NOMO-1 (cell line): ENCODE results near the gene C11orf71.

ENCODE experiments used
- DNase-seq, 2 experiments: peaks; one replicate each; lab custom pipeline; 2025; ENCODE audit not compliant: unreplicated experiment in 2 of 2; lab: John Stamatoyannopoulos, UW

Gene C11orf71, protein sequence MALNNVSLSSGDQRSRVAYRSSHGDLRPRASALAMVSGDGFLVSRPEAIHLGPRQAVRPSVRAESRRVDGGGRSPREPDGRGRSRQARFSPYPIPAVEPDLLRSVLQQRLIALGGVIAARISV

DNA sequence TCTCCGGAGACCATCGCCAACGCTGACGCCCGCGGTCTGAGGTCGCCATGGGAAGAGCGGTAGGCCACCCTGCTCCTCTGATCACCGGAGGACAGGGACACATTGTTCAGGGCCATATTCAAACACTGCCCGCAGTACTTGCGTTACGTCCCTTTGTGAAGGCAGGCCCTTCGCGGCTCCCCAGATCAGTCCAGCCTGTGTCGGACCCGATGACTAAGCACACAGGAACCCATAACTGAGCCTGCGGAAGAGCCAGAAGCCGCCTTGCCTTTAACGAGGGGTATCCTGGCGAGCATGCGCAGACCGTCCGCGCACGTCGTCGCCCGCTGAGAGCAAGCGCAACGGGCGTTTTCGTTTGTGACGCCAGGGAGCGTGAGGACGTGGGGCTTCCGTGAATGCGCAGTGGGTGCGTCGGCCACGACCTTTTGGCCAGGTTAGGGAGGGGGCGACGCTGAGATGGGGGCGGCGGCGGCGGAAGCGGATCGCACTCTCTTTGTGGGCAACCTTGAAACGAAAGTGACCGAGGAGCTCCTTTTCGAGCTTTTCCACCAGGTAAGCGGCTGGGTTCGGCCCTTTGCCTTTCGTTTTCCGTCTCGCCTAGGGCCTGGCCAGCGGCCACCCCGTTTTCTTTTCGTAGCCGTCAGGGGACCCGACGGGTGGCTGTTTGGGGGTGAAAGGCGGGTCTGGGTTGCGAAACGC is at the start of gene C11orf71, which contains the start of gene RBM7:
Gene C11orf71 (minus strand): TSS at position 296 of the 699 bp plus-strand sequence. CDS start 180 bp downstream, at position 116.
Gene RBM7 (plus strand): TSS at position 451 of the 699 bp plus-strand sequence. CDS start 6 bp downstream, at position 457.
- DNase-seq, result peak; percentile 92 to 93

DNA sequence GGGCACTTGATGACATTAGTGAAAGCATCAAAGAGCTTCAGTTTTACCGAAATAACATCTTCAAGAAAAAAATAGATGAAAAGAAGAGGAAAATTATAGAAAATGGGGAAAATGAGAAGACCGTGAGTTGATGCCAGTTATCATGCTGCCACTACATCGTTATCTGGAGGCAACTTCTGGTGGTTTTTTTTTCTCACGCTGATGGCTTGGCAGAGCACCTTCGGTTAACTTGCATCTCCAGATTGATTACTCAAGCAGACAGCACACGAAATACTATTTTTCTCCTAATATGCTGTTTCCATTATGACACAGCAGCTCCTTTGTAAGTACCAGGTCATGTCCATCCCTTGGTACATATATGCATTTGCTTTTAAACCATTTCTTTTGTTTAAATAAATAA is 49.5 kb upstream of the C11orf71 start:
- no peak for DNase-seq

DNA sequence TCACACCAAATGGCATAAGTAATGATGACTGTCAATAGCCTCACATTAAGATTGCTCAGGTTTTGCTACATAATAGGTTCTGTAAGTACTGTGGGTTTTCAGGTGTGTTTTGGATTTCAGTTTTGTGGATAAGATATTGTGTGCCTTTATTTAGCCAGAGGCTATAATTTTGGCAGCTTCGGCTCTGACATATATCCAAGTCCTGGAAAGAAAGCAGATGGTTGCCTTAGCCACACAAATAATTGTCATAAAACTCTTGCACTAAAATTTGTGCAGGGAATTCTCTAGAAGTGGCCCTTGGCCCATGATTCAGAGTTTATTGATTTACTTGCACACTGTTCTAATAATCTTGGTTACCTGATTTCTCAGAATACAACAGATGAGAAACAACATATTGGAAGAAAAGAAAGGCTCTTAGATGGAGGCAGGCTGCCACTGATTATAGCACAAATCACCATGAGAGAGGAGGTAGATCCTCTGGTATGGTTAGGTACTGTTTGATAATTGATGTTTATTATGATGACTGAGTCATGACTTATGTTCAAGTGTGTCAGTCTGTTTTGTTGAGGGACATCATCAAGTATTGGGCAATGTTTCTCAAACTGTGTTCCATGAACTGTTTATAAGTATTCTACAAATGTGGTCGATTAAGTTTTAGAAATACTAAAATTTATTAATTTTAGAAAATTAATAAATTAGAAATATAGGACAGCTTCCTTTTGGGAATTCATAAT is 48.6 kb upstream of the C11orf71 start:
- no peak for DNase-seq

DNA sequence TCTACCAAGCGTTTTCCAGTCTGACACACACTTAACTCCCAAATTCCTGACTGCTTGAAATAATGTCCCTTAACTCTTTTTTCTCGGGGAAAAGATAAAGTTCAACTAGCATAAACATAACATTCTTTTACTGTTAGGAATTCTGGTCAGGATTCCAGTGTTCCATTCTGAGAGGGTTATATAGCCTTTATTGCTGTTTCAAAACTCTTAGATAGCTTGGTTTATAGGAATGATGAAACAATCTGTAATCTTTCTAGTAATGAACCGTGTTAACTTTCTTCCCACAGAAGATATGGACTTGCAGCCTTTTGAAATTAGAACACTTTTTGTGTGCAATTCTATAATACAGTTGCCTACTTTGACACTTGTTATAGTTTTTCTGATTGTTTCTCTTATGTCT is 47.6 kb upstream of the C11orf71 start:
- DNase-seq, result no peak

DNA sequence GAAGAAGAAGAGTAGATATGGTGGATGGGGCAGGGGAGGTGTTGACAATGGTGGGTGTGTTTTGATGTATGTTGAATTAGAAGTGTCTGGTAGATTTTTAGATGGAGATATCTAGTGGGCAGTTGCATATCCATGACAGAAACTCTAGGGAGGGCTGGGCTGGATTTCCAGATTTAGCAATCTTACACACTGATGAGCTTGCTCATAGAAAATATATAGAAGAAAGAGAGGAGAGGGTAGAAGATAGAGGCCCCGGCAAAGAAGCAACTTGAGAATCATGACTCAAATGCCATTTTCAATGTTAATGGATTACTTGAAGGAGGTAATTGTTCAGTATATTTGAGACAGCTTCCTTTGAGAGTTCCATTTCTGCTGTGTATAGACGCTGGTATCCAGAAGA is 47.1 kb upstream of the C11orf71 start:
- DNase-seq, result no peak

DNA sequence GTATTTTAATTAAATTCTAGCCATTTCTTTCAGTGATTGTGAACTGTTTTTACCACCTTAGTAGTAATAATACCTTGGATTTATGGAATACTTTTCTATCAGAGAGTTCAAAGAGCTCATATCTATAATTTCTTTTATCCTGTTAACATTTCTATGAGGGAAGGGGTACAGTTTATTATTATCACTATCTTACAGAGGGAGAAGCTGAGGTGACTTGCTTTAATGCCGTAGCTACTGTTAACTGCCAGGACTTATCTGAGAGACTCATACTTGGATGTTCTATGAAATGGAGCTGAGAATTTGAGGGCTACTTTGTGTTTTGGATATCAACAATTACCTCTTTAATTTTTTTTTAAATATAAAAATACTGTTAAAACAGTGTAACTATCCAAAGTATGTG is 42.2 kb upstream of the C11orf71 start:
- DNase-seq, result no peak

DNA sequence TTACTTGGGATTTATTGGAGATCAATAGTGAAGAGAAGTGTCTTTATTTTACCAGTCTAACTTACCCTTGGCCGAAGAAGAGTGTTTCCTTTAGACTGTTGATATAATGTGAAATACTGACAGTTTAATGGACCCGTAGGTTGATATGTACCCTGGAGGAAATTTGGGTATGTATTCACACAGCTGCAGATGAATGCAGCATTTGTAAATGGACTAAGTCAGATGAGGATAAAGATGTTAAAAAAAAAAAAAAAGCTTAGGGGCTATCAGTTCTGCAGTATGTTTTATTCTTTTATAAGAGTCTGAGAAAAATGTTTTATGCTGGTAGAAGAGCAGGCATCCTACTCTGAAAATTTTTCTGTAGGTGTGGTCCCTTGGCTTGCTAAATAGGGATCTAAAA is 41.6 kb upstream of the C11orf71 start:
- no peak for DNase-seq

DNA sequence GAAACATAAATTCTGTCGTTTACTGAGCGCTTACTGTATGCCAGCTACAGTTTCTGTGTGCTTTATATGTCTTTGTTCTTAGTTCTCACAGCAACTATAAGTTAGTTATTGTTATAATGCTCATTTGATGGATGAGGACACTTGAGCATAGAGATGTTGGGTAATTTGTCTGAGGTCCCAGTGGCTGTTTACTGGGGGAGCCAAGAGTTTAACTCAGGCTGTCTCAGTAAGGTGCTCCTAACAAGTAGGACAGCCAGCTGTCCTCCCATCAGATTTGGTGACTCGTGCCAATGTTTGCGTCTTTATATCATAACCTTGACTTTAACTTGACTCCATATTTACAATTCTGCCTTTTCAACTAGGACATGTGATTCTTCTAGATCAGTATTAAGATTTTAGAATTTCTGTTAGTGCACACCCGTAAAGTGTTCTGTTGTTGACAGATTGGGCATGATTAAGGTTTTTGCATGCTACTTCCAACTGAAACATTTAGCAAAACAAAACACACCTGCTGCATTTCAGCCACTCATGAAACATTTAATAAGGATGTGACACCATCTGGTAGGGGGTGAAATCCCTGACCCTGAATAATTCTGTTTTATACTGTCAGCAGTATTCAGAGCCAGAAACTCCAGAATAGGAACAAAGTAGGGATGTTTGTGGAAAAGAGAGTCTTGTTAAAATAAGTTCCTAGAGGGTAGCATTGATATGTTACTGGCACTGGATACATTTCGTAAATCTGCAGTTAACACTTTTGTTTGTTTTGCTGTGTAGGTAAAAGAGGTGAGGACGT is 40.9 kb upstream of the C11orf71 start:
- no peak for DNase-seq

DNA sequence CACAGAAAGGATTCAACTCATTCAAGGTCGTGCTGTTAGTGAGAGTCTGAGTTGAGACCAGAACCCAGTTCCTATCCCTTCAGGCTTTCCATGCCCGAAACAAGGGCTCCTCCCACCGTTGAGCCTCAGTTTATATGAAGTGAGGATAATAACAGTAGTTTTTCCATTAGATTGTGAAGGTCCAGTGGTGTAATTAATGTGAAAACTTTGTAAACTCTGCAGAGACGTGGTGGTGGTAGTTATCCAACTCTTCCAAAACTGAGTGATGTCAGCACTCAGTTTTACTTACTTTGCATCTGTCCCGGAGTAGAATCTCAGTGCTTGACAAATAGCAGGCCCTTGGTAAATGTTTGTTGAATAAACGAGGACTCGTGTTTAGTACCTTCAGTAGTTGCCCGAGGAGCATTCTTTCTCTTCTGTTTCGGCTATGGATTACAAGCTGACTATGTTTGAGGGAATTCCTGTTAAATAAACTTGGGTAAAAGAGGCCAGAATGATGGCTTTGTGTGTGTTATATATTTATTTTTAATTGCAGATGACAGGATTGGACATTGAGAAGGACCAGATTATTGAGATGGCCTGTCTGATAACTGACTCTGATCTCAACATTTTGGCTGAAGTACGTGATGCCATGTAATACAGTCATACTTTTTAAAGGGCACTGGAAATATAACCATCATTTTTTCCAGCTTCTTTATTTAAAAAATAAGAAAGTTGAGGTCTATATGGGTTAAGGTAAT is 40.0 kb upstream of the C11orf71 start:
- DNase-seq, result no peak

DNA sequence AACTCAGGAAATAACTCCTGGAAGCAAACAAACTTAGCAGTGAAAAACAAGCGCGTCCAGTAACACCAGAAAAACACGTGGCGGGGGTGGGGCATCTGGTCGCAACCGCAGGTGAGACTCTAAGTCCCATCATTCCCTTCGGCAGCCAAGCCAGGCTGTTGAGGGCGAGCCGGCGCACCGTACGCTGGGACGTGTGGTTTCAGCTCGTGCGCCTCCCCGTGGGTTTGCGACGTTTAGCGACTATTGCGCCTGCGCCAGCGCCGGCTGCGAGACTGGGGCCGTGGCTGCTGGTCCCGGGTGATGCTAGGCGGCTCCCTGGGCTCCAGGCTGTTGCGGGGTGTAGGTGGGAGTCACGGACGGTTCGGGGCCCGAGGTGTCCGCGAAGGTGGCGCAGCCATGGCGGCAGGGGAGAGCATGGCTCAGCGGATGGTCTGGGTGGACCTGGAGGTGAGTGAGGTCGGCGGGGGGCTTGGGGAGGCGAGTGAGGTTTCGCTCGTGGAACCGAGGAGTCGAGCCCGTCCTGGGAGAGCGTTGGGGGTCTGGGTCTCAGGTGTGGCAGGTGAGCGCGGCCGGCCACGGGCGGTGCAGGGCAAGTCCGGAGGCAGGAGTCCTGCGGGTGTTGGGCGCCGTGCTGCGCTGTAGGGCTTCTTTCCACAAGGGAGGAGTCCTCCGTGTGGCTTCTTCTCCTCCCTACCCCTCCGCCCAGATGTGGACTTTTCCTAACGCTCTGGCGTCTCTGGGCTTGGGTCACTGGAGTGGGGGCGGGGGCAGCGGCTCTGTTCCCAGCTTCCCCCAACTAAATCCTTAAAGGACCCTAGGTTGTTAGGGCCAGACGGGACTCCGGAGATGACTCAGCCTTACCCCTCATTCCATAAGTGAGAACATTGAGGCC is 39.2 kb upstream of the C11orf71 start, which contains the start of gene REXO2:
Gene REXO2 (plus strand): TSS at position 239 of the 892 bp plus-strand sequence. CDS start 62 bp downstream, at position 301.
- DNase-seq, result peak; percentile 92 to 93

DNA sequence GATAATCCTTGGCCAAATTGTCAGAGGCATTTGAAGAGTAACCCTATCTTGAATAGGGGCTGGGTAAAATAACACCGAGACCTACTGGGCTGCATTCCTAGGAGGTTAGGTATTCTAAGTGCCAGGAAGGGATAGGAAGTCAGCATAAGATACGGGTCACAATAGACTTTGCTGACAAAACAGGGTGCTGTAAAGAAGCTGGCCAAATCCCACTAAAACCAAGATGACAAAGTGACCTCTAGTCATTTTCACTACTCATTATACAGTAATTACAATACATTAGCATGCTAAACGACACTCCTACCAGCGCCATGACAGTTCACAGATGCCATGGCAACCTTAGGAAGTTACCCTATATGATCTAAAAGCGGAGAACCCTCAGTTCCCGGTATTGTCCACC is 38.0 kb upstream of the C11orf71 start:
- DNase-seq, result no peak

DNA sequence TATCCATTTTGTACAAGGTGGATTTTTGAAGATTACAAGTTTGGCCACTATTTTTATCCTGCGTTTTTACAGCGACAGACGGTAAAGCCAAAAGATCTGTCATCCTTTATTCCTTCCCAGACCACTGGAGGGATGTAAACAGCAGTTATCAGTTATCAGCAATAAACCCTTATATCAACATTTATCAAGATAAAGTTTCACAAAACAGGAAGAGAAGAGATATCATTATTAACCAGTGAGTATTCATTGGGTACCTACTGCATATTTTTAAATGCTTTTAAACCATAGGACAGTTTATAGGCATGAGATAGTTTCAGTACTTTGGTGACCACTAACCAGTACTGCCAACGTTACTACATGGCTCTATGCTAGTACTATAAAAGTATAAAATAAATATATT is 33.1 kb upstream of the C11orf71 start:
- no peak for DNase-seq

DNA sequence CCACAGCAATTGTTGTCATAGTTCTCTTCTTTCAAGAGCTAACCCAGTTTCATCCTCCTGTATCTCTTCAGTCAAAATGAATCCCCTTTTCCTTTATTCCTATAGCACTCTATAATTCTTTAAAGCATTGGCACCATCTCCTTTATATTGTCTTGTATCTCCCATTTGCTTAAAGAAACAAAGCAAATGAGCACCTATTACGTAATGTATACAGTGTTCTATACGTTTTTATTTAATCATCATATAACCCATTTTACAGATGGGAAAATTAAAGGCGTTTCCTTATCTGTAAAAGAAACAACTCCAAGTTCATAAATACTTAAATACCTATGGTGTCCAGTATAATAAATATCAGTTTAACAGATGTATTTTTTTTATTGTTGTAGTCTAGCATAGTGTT is 32.6 kb upstream of the C11orf71 start:
- no peak for DNase-seq

DNA sequence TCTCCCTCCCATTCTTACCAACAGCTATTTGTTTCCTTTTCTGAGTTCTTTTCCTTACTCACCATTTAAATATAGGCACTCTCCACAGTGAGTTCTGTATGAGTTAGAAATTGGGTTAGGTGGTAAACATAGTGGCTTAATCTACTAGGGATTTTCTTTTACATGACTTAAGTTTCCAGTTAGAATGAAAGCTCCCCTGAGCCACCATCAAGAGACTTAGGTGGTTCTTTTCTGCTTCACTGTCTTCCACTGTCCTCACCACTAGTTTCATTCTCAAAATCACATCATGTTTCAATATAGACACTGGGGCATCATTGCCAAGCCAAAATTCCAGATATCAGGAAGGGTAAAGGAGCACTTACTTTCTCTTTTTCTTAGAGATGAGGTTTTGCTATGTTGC is 30.0 kb upstream of the C11orf71 start:
- DNase-seq, result no peak

DNA sequence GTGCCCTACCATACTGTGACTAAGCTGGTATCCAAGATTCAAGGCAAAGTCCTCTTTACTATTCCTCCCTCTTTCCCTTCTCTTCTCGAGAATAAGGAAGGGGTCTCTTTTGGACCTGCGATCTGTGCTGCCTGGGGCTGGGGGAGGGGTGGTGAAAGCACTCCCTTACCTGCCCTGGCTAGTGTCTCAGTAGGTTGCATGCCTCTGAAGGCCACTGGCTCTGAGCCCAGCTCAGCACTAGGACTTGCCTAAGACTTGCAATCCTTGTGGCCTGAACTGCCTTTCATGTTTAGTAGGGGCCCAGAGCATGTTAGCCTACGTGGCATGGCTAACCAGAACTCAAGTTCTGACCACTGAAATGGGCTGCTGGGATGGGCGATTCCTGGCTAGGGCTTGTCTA is 26.0 kb upstream of the C11orf71 start:
- DNase-seq, result no peak

DNA sequence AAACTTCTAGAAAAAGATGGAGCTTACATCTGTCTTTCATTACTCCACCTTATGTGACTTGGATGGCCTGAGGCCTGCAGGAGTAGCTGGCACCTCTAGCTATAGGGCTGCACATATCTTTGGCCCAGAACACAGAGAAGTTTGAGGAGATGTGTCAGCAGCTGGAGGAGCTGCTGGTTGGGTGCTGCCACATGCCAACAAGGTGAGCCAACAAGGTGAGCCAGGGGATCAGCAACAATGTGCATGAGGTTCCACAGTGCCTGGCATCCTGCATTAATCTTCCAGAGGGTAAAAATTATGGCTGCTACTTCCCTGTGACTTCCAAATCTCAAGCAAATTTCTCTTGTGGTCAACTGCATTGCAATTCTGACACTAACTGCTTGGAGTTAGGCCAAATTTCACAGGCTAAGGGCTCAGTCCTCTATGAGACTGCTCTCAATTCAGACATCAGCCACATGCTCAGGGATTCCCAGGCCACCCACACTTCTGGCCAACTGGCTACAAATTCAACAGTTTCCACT is 16.2 kb upstream of the C11orf71 start:
- no peak for DNase-seq

DNA sequence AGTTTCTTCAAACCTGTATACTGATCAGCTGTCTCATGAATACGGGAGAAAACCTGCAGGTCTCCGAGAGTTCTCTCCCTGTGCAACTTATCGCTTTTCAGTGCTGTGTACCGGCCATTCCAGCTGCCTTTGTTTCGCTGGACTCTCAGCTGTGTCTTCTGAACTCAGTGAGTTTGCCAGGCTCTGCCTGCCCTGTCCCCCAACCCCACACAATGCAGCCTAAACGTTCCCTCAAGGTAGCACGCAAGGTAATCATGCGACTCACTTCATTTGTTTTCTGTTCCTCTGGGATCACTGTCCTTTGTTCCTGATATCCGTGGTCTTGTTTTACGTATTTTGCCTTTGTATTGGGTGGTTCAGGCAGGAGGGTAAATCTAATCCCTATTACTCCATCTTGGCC is 13.6 kb upstream of the C11orf71 start:
- no peak for DNase-seq

DNA sequence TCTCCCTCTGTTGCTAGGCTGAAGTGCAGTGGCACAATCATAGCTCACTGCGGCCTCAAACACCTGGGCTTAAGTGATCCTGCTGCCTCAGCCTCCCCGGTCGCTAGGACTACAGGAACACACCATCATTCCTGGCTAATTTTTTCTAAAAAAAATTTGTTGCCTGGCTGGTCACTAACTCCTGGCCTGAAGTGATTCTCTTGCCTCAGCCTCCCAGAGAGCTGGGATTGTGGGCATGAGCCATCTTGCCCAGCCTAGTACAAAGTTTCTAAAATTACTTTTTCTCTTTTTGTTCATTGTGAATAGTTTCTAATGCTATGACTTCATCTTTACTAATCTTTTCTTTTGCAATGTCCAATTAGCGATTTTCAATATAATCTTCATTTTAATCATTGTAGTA is 12.6 kb upstream of the C11orf71 start:
- no peak for DNase-seq

DNA sequence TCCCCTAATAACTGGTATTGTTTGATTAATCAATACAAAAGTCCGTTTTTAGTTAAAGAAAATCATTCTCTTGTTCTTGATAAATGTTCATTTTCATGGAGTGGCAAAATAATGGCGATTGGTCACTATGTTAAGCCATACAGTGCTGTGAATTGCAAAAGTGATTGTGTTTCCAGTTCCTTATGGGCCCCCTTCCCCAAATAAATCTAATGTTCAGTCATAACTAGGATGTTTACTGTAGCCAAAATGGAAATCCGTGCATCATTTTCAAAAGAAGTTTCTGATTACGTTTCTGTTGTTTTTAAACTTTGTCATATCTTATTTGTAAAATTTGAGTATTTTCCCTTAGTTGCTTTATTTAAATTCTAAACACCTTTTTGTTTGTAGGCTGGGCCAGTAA is 1.0 kb upstream of the C11orf71 start:
- DNase-seq, result peak; percentile 16 to 20
